CD14-positive monocyte (primary cell): ENCODE measurements around the gene GEN1. TPM values are rescaled to one million over a fixed set of nuclear protein-coding genes. Genes with fewer than 3 reads are reported as not detected.

Experiments
- DNase-seq, 3 donors: peaks; one replicate each; pipeline ENCODE4 v3.0.0-alpha.2; 2011 to 2022
- H2AFZ ChIP-seq: 2 replicates; pipeline ENCODE4 v1.6.0; 2012; ENCODE audit warnings: mild to moderate bottlenecking, low read depth, low read length, inconsistent platforms; ENCODE audit not compliant: insufficient read depth, poor library complexity, severe bottlenecking
- H3K27ac ChIP-seq, 2 donors: 1 replicate in 1 of 2; 2 replicates in 1 of 2; pipeline ENCODE4 v1.5.1; 2012 to 2013; ENCODE audit warnings: low read length in 2 of 2, control low read depth in 1 of 2, inconsistent platforms in 1 of 2, low read depth in 1 of 2, mild to moderate bottlenecking in 1 of 2
- H3K27me3 ChIP-seq, 2 donors: one replicate each; pipeline versions ENCODE4 v1.6.0 to v1.6.1; 2011 to 2013; ENCODE audit warnings: low read length in 2 of 2; ENCODE audit not compliant: control insufficient read depth in 2 of 2, insufficient read depth in 2 of 2
- H3K36me3 ChIP-seq, 2 donors: replicated peaks in 1 of 2; 1 replicate in 1 of 2; 2 replicates in 1 of 2; pipeline versions ENCODE4 v1.5.1 to v1.6.1; 2012 to 2013; ENCODE audit warnings: low read length in 2 of 2, control low read depth in 1 of 2, inconsistent platforms in 1 of 2, mild to moderate bottlenecking in 1 of 2; ENCODE audit not compliant: insufficient read depth in 2 of 2, control insufficient read depth in 1 of 2
- H3K4me1 ChIP-seq, 2 donors: 1 replicate in 1 of 2; 2 replicates in 1 of 2; pipeline versions ENCODE4 v1.5.1 to v1.6.1; 2012 to 2013; ENCODE audit warnings: low read length in 2 of 2, control low read depth in 1 of 2, inconsistent platforms in 1 of 2, mild to moderate bottlenecking in 1 of 2, moderate library complexity in 1 of 2; ENCODE audit not compliant: insufficient read depth in 2 of 2, control insufficient read depth in 1 of 2
- H3K4me2 ChIP-seq: replicated peaks from 2 replicates; pipeline ENCODE3; 2012; ENCODE audit warnings: low read length, moderate library complexity, mild to moderate bottlenecking; ENCODE audit not compliant: poor library complexity, severe bottlenecking; ENCODE audit errors: extremely low read depth
- H3K4me3 ChIP-seq, 3 experiments: fragments of 200-600 bp in 1 of 3; sonication (generic) in 1 of 3; replicated peaks in 1 of 3; 1 replicate in 2 of 3; 2 replicates in 1 of 3; pipeline ENCODE4 v1.5.1; 2011 to 2013; ENCODE audit warnings: low read length in 3 of 3, mild to moderate bottlenecking in 3 of 3, control low read depth in 2 of 3, low read depth in 2 of 3, inconsistent platforms in 1 of 3, moderate library complexity in 1 of 3
- H3K79me2 ChIP-seq: 2 replicates; pipeline ENCODE4 v1.6.0; 2012; ENCODE audit warnings: mild to moderate bottlenecking, control low read depth, inconsistent platforms, low read length, moderate library complexity; ENCODE audit not compliant: insufficient read depth
- H3K9ac ChIP-seq: 2 replicates; pipeline ENCODE4 v1.6.0; 2017; ENCODE audit warnings: low read length, mild to moderate bottlenecking; ENCODE audit not compliant: insufficient read depth, poor library complexity, severe bottlenecking
- H3K9me3 ChIP-seq, 2 donors: replicated peaks in 1 of 2; 1 replicate in 1 of 2; 2 replicates in 1 of 2; pipeline versions ENCODE4 v1.5.1 to v1.6.1; 2012 to 2013; ENCODE audit warnings: low read length in 2 of 2, control low read depth in 1 of 2; ENCODE audit not compliant: control insufficient read depth in 1 of 2, insufficient read depth in 1 of 2
- H4K20me1 ChIP-seq: 2 replicates; pipeline ENCODE4 v1.6.0; 2012; ENCODE audit warnings: mild to moderate bottlenecking, low read length, control low read depth, moderate library complexity; ENCODE audit not compliant: insufficient read depth
- H3K27ac Mint-ChIP-seq, 7 donors: one replicate each; pipeline ENCODE4 v1.8.0; 2020; ENCODE audit warnings: mild to moderate bottlenecking in 7 of 7, mixed read lengths in 7 of 7, moderate library complexity in 6 of 7, inconsistent platforms in 2 of 7
- H3K27me3 Mint-ChIP-seq, 3 donors: one replicate each; pipeline ENCODE4 v1.8.0; 2021 to 2022; ENCODE audit warnings: low read depth in 3 of 3, mild to moderate bottlenecking in 3 of 3, mixed read lengths in 3 of 3, moderate library complexity in 3 of 3, inconsistent platforms in 1 of 3
- H3K36me3 Mint-ChIP-seq, 2 donors: one replicate each; pipeline ENCODE4 v1.8.0; 2020; ENCODE audit warnings: mixed read lengths in 2 of 2, inconsistent platforms in 1 of 2, mild to moderate bottlenecking in 1 of 2
- H3K4me1 Mint-ChIP-seq: one replicate; pipeline ENCODE4 v1.8.0; 2020; ENCODE audit warnings: mild to moderate bottlenecking, mixed read lengths
- H3K4me3 Mint-ChIP-seq, 2 donors: one replicate each; pipeline ENCODE4 v1.8.0; 2020; ENCODE audit warnings: mild to moderate bottlenecking in 2 of 2, mixed read lengths in 2 of 2, moderate library complexity in 1 of 2
- H3K9me3 Mint-ChIP-seq, 7 donors: one replicate each; pipeline ENCODE4 v1.8.0; 2020 to 2022; ENCODE audit warnings: mixed read lengths in 7 of 7, mild to moderate bottlenecking in 6 of 7, moderate library complexity in 6 of 7, inconsistent platforms in 2 of 7
- WGBS: methylation state at CpG from one replicate; pipeline ENCODE4 v1.1.5; 2013; ENCODE audit warnings: missing lambda C conversion rate; ENCODE audit not compliant: insufficient coverage; 5-methylcytosine and 5-hydroxymethylcytosine counted together
- intact Hi-C, 2 donors: fragments of 100-400 bp; cut with micrococcal nuclease; formaldehyde crosslinking; loops; one replicate each; pipeline versions ENCODE4 v1.15.0 to v1.15.1; 2023
- polyA plus RNA-seq, 3 donors: library from polyadenylated mRNA; depleted of rRNA in 1 of 3; unstranded in 2 of 3; stranded (reverse) in 1 of 3; fragments of 300-500 nt in 2 of 3; fragments of >200 nt in 1 of 3; fragmentation: Illumina TruSeq in 2 of 3; gene quantifications; 1 replicate in 2 of 3; 2 replicates in 1 of 3; pipeline ENCODE4 v1.2.3, GENCODE V29; 2012 to 2021
- TF ChIP-seq, protein P1 (sequence below): fragments of 200-600 bp; IDR thresholded peaks from one replicate; pipeline ENCODE4 v1.8.0; 2022; ENCODE audit warnings: antibody characterized with exemption, mild to moderate bottlenecking

Gene GEN1
- polyA plus RNA-seq, 3 donors = 0.79 to 3.6 (median 0.96) TPM

GRCh38 chr2:17747684-17748452 is 6.1 kb upstream of the GEN1 start:
- no peak for DNase-seq
- Mint-ChIP-seq H3K27ac (no peak overlapping the region), H3K4me1 (peaks cover 14% of the 10 kb centered on the region), H3K27me3 (no peaks in the 10 kb centered on the region), H3K4me3 (no peak overlapping the region), H3K9me3 (no peaks in the 10 kb centered on the region), H3K36me3 (peaks cover 25 to 32% of the 10 kb centered on the region in 2 donors)
- H2AFZ ChIP-seq = no peak overlapping the region
- peaks cover 6 to 7% of the 10 kb centered on the region in 2 donors for H3K4me1 ChIP-seq
- H3K27ac ChIP-seq = no peak overlapping the region
- no peaks in the 10 kb centered on the region for H4K20me1 ChIP-seq
- H3K79me2 ChIP-seq = peaks cover 30% of the 10 kb centered on the region
- intact Hi-C loops = no loop called here
- peaks cover 10 to 25% of the 10 kb centered on the region in 2 donors for H3K36me3 ChIP-seq
- H3K4me3 ChIP-seq = no peak overlapping the region
- TF ChIP-seq, protein P1, sequence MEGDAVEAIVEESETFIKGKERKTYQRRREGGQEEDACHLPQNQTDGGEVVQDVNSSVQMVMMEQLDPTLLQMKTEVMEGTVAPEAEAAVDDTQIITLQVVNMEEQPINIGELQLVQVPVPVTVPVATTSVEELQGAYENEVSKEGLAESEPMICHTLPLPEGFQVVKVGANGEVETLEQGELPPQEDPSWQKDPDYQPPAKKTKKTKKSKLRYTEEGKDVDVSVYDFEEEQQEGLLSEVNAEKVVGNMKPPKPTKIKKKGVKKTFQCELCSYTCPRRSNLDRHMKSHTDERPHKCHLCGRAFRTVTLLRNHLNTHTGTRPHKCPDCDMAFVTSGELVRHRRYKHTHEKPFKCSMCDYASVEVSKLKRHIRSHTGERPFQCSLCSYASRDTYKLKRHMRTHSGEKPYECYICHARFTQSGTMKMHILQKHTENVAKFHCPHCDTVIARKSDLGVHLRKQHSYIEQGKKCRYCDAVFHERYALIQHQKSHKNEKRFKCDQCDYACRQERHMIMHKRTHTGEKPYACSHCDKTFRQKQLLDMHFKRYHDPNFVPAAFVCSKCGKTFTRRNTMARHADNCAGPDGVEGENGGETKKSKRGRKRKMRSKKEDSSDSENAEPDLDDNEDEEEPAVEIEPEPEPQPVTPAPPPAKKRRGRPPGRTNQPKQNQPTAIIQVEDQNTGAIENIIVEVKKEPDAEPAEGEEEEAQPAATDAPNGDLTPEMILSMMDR = no peak
- WGBS = no CpG with 5 or more reads among the region's 4 CpGs
- H3K4me2 ChIP-seq = no peak overlapping the region
- no peaks in the 10 kb centered on the region for H3K27me3 ChIP-seq
- no peaks in the 10 kb centered on the region for H3K9me3 ChIP-seq
- H3K9ac ChIP-seq = no peak overlapping the region

- H3K27me3 Mint-ChIP-seq = no peaks in the 10 kb centered on the region
Observed at GRCh38 chr2:17748745-17749144, 5.2 kb upstream of the GEN1 start.

More at GRCh38 chr2:17748745-17749144, 5.2 kb upstream of the GEN1 start:
- Histone ChIP-seq H3K9me3 (no peaks in the 10 kb centered on the region), H3K27me3 (no peaks in the 10 kb centered on the region), H3K27ac (no peak overlapping the region), H4K20me1 (no peaks in the 10 kb centered on the region), H3K4me1 (peaks cover 9 to 11% of the 10 kb centered on the region in 2 donors), H2AFZ (no peak overlapping the region), H3K79me2 (peaks cover 34% of the 10 kb centered on the region), H3K4me2 (no peak overlapping the region), H3K36me3 (peaks cover 3 to 16% of the 10 kb centered on the region in 2 donors), H3K9ac (no peak overlapping the region), H3K4me3 (no peak overlapping the region)
- H3K27ac Mint-ChIP-seq = no peak overlapping the region
- H3K36me3 Mint-ChIP-seq = peaks cover 21 to 25% of the 10 kb centered on the region in 2 donors
- H3K4me3 Mint-ChIP-seq = no peak overlapping the region
- H3K4me1 Mint-ChIP-seq = peaks cover 17% of the 10 kb centered on the region
- no CpG with 5 or more reads among the region's 6 CpGs for WGBS
- H3K9me3 Mint-ChIP-seq = no peaks in the 10 kb centered on the region
- TF ChIP-seq, protein P1 = no peak
- intact Hi-C loops = no loop called here
- no peak for DNase-seq
